ENCODE data around the gene CHD6.

GRCh38 chr20:41594514-41595322 lies 23.5 kb downstream of the CHD6 start:
- no peak for TF ChIP-seq POLR2A (IDR thresholded peaks at IDR 0.05)
- no peak for TF ChIP-seq CTCF (IDR thresholded peaks at IDR 0.05)
- TF ChIP-seq POLR2AphosphoS5 (IDR thresholded peaks at IDR 0.05): no peak
- TF ChIP-seq EP300 (IDR thresholded peaks at IDR 0.05): no peak

Data from upper lobe of left lung (tissue), 4 donors.